Fibroblast of pulmonary artery (primary cell): ENCODE data around the gene RAMP3.

Source experiments
- DNase-seq: peaks from one replicate; pipeline ENCODE4 v3.0.0-alpha.2; 2010; ENCODE audit warnings: low read depth
- H3K4me3 ChIP-seq: replicated peaks from 2 replicates; pipeline ENCODE4 v1.5.1; 2011; ENCODE audit warnings: low read depth, mild to moderate bottlenecking, control low read depth, low read length, moderate library complexity
- CTCF ChIP-seq: IDR thresholded peaks from 2 replicates; pipeline ENCODE4 v1.5.1; 2011; ENCODE audit warnings: mild to moderate bottlenecking, control low read depth, low read length, inconsistent platforms; ENCODE audit errors: missing control alignments

RAMP3 gene

GRCh38 chr7:45219130-45219529, 61.5 kb downstream of the RAMP3 start:
- no peak overlapping the region for H3K4me3 ChIP-seq
- no peak for TF ChIP-seq CTCF

GRCh38 chr7:45219801-45220435, 62.3 kb downstream of the RAMP3 start:
- no peak for TF ChIP-seq CTCF
- H3K4me3 ChIP-seq: no peak overlapping the region
- no peak for DNase-seq

More at GRCh38 chr7:45219130-45219529, 61.5 kb downstream of the RAMP3 start:
- no peak for DNase-seq

- TF ChIP-seq CTCF: no peak
- no peak overlapping the region for H3K4me3 ChIP-seq
- no peak for DNase-seq
These were observed 63.4 kb downstream of the RAMP3 start for GRCh38 chr7:45220846-45221618.

- TF ChIP-seq CTCF: no peak
- no peak overlapping the region for H3K4me3 ChIP-seq
- DNase-seq: no peak
These were observed 64.5 kb downstream of the RAMP3 start for GRCh38 chr7:45221896-45222604.

GRCh38 chr7:45223078-45223477, 65.5 kb downstream of the RAMP3 start:
- no peak for DNase-seq
- no peak for TF ChIP-seq CTCF
- no peak overlapping the region for H3K4me3 ChIP-seq

- no peak overlapping the region for H3K4me3 ChIP-seq
- no peak for TF ChIP-seq CTCF
- DNase-seq: no peak
These were observed 66.4 kb downstream of the RAMP3 start for GRCh38 chr7:45223728-45224630.
